CD4-positive, alpha-beta memory T cell (primary cell): ENCODE measurements around the gene CEP128. TPM values are rescaled to one million over a fixed set of nuclear protein-coding genes. Genes with fewer than 3 reads are reported as not detected.
"Not testable (repeated sequence)": the region's sequence is repeated elsewhere in the genome, so short reads cannot be mapped to it uniquely, and the experiment has no call there.

Experiments
- CTCF ChIA-PET: fragments of 350-600 bp; sonication (Branson Sonifier 250); formaldehyde crosslinking; loops from one replicate; lab custom pipeline; 2021; ENCODE audit warnings: inconsistent platforms; ENCODE audit not compliant: partially characterized antibody; lab: Charles Lee
- POLR2A ChIA-PET: fragments of 350-600 bp; sonication (Branson Sonifier 250); formaldehyde crosslinking; loops from one replicate; lab custom pipeline; 2021; ENCODE audit not compliant: partially characterized antibody; lab: Charles Lee
- DNase-seq, 5 donors: peaks; one replicate each; pipeline versions ENCODE4 v3.0.0 to v3.0.0-alpha.2; 2020 to 2022; ENCODE audit warnings: mixed read lengths in 1 of 5
- H3K27ac ChIP-seq: one replicate; pipeline ENCODE4 v1.7.0; 2013; ENCODE audit warnings: low read depth, low read length
- H3K27me3 ChIP-seq: 2 replicates; pipeline ENCODE4 v1.7.0; 2013; ENCODE audit warnings: mild to moderate bottlenecking, low read length, moderate library complexity; ENCODE audit not compliant: insufficient read depth
- H3K36me3 ChIP-seq: 2 replicates; pipeline ENCODE4 v1.7.0; 2013; ENCODE audit warnings: mild to moderate bottlenecking, low read length, moderate library complexity; ENCODE audit not compliant: insufficient read depth
- H3K4me1 ChIP-seq: 2 replicates; pipeline ENCODE4 v1.7.0; 2013; ENCODE audit warnings: mild to moderate bottlenecking, low read length, moderate library complexity; ENCODE audit not compliant: insufficient read depth
- H3K4me3 ChIP-seq, 2 donors: one replicate each; pipeline ENCODE4 v1.7.0; 2013; ENCODE audit warnings: low read length in 2 of 2, mild to moderate bottlenecking in 1 of 2
- H3K9me3 ChIP-seq, 2 donors: one replicate each; pipeline ENCODE4 v1.7.0; 2013; ENCODE audit warnings: low read length in 2 of 2, control low read depth in 1 of 2; ENCODE audit not compliant: control insufficient read depth in 1 of 2
- H3K27ac Mint-ChIP-seq, 7 donors: one replicate each; pipeline ENCODE4 v1.8.0; 2020 to 2021; ENCODE audit warnings: mixed read lengths in 7 of 7, mild to moderate bottlenecking in 6 of 7, inconsistent platforms in 3 of 7, moderate library complexity in 3 of 7
- H3K27me3 Mint-ChIP-seq, 2 donors: one replicate each; pipeline ENCODE4 v1.8.0; 2020 to 2021; ENCODE audit warnings: mixed read lengths in 2 of 2
- H3K36me3 Mint-ChIP-seq, 2 donors: one replicate each; pipeline ENCODE4 v1.8.0; 2020 to 2021; ENCODE audit warnings: mixed read lengths in 2 of 2, inconsistent platforms in 1 of 2, mild to moderate bottlenecking in 1 of 2
- H3K4me1 Mint-ChIP-seq, 4 donors: one replicate each; pipeline ENCODE4 v1.8.0; 2020 to 2021; ENCODE audit warnings: mixed read lengths in 4 of 4, mild to moderate bottlenecking in 1 of 4
- H3K4me3 Mint-ChIP-seq, 8 donors: one replicate each; pipeline ENCODE4 v1.8.0; 2020 to 2021; ENCODE audit warnings: mixed read lengths in 8 of 8, mild to moderate bottlenecking in 7 of 8, moderate library complexity in 6 of 8, inconsistent platforms in 3 of 8
- H3K9me3 Mint-ChIP-seq, 8 donors: one replicate each; pipeline ENCODE4 v1.8.0; 2020 to 2021; ENCODE audit warnings: mixed read lengths in 8 of 8, mild to moderate bottlenecking in 5 of 8, inconsistent platforms in 3 of 8, moderate library complexity in 1 of 8
- intact Hi-C: fragments of 100-400 bp; cut with micrococcal nuclease; formaldehyde crosslinking; loops from one replicate; pipeline ENCODE4 v1.15.1; 2023
- polyA plus RNA-seq, 2 donors: library from polyadenylated mRNA; unstranded; fragments of 300-500 nt; fragmentation: Illumina TruSeq; gene quantifications; one replicate each; pipeline ENCODE4 v1.2.3, GENCODE V29; 2021
- total RNA-seq, 2 experiments: library from RNA; stranded (reverse); gene quantifications; one replicate each; pipeline ENCODE4 v1.2.3, GENCODE V29; 2021

The CEP128 gene
- total and polyA plus RNA-seq, 4 experiments from 2014 or later, result 2.9 to 21.6 (median 14.7) TPM

- DNase-seq, H3K4me3 ChIP-seq, POLR2A ChIA-PET, H3K27ac Mint-ChIP-seq, H3K9me3 ChIP-seq, H3K9me3 Mint-ChIP-seq, intact Hi-C loops, H3K27me3 Mint-ChIP-seq, H3K4me3 Mint-ChIP-seq, H3K4me1 Mint-ChIP-seq, CTCF ChIA-PET, H3K36me3 ChIP-seq, H3K27me3 ChIP-seq, H3K4me1 ChIP-seq, H3K27ac ChIP-seq: not testable (repeated sequence)
- peaks cover 33 to 45% of the 10 kb centered on the region in 2 donors for H3K36me3 Mint-ChIP-seq
Measured at GRCh38 chr14:80912013-80912412, 29.5 kb downstream of the CEP128 start.

- Mint-ChIP-seq H3K27me3 (no peaks in the 10 kb centered on the region), H3K4me3 (no peak overlapping the region), H3K4me1 (peaks cover 0 to 4% (median 1%) of the 10 kb centered on the region in 4 donors), H3K9me3 (no peaks in the 10 kb centered on the region), H3K27ac (peak overlapping the region in 1 of 7 donors; percentile 14), H3K36me3 (peaks cover 25 to 36% of the 10 kb centered on the region in 2 donors)
- POLR2A ChIA-PET, result no interaction called here
- H3K4me1 ChIP-seq, result no peaks in the 10 kb centered on the region
- no peaks in the 10 kb centered on the region for H3K27me3 ChIP-seq
- H3K4me3 ChIP-seq, result no peak overlapping the region
- H3K36me3 ChIP-seq, result peaks cover 2% of the 10 kb centered on the region
- H3K27ac ChIP-seq, result no peak overlapping the region
- no peaks in the 10 kb centered on the region for H3K9me3 ChIP-seq
- CTCF ChIA-PET, result interaction anchor here (0.6 to 1.0 kb wide), 2 partner anchors 7 to 15 kb away, joined by 3 read pairs; no protein-coding TSS in a partner anchor
- intact Hi-C loops, result no loop called here
- no peak for DNase-seq
Measured at GRCh38 chr14:80906946-80907345, 34.6 kb downstream of the CEP128 start.

DNA sequence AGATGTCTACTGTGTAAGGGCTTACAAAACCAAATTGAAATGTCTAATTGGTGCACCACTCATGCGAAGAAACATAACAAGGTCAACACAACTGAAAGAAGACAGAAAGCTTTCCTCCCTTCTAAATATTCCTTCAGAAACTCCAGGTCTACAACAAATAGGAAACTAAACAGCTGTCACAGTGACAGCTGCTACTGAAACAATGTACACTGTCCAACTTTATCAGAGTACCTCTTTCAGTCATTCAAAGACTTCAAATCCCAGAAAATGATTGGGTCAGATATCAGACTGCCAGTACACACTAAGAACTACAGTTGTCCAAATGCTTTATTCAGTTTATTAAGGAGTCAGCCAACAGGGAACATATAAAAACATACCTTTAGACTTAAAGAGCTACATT, 35.2 kb downstream of the CEP128 start:
- Histone ChIP-seq H3K4me3 (no peak overlapping the region), H3K36me3 (peaks cover 2% of the 10 kb centered on the region), H3K27me3 (no peaks in the 10 kb centered on the region), H3K4me1 (no peaks in the 10 kb centered on the region), H3K27ac (no peak overlapping the region), H3K9me3 (no peaks in the 10 kb centered on the region)
- intact Hi-C loops, result no loop called here
- DNase-seq, result no peak
- peaks cover 29 to 39% of the 10 kb centered on the region in 2 donors for H3K36me3 Mint-ChIP-seq
- H3K4me3 Mint-ChIP-seq, result no peak overlapping the region
- ChIA-PET CTCF (no interaction called here), POLR2A (no interaction called here)
- no peaks in the 10 kb centered on the region for H3K27me3 Mint-ChIP-seq
- H3K27ac Mint-ChIP-seq, result no peak overlapping the region
- H3K9me3 Mint-ChIP-seq, result no peaks in the 10 kb centered on the region
- H3K4me1 Mint-ChIP-seq, result peaks cover 0 to 6% (median 3%) of the 10 kb centered on the region in 4 donors

DNA sequence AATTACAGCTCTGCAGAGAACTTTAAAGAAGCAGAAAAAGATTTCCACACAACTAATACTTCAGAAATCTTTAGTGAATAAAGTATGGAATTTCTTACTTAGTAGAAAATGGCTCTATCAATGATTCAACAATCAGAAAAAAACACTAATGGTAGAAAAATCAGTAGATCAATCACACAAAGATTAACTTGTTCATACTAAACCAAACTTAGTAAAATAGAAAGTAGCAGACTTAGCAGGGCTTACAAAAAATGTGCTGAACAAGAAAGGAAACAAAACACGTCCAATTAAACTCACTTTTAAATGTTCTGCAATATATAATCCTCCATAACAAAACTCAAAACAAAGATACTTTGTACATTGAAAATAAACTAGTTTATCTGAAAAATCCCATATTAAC, 38.9 kb downstream of the CEP128 start:
- H3K4me1 Mint-ChIP-seq, result peaks cover 0 to 6% (median 2%) of the 10 kb centered on the region in 4 donors
- CTCF ChIA-PET, result interaction anchor here (1.1 kb wide), 1 partner anchor 85 kb away, joined by 3 read pairs; no protein-coding TSS in a partner anchor
- Histone ChIP-seq H3K27ac (no peak overlapping the region), H3K9me3 (no peaks in the 10 kb centered on the region), H3K4me3 (no peak overlapping the region), H3K36me3 (peaks cover 2% of the 10 kb centered on the region), H3K4me1 (no peaks in the 10 kb centered on the region), H3K27me3 (no peaks in the 10 kb centered on the region)
- H3K27me3 Mint-ChIP-seq, result no peaks in the 10 kb centered on the region
- no peak overlapping the region for H3K27ac Mint-ChIP-seq
- peaks cover 32 to 52% of the 10 kb centered on the region in 2 donors for H3K36me3 Mint-ChIP-seq
- H3K4me3 Mint-ChIP-seq, result no peak overlapping the region
- intact Hi-C loops, result no loop called here
- H3K9me3 Mint-ChIP-seq, result peaks cover 0 to 2% (median 0%) of the 10 kb centered on the region in 8 donors
- POLR2A ChIA-PET, result no interaction called here
- DNase-seq, result no peak

GRCh38 chr14:80901822-80902221, 39.7 kb downstream of the CEP128 start:
- H3K4me3 Mint-ChIP-seq, result no peak overlapping the region
- no peak overlapping the region for H3K4me3 ChIP-seq
- H3K36me3 ChIP-seq, result peaks cover 2% of the 10 kb centered on the region
- H3K27me3 Mint-ChIP-seq, result no peaks in the 10 kb centered on the region
- H3K27ac ChIP-seq, result no peak overlapping the region
- peaks cover 0 to 6% (median 2%) of the 10 kb centered on the region in 4 donors for H3K4me1 Mint-ChIP-seq
- no peak overlapping the region for H3K27ac Mint-ChIP-seq
- no peaks in the 10 kb centered on the region for H3K27me3 ChIP-seq
- intact Hi-C loops, result no loop called here
- DNase-seq, result no peak
- H3K9me3 ChIP-seq, result no peaks in the 10 kb centered on the region
- H3K4me1 ChIP-seq, result no peaks in the 10 kb centered on the region
- H3K9me3 Mint-ChIP-seq, result peaks cover 0 to 2% (median 0%) of the 10 kb centered on the region in 8 donors
- CTCF ChIA-PET, result interaction anchor here (1.1 kb wide), 1 partner anchor 85 kb away, joined by 3 read pairs; no protein-coding TSS in a partner anchor
- H3K36me3 Mint-ChIP-seq, result peaks cover 37 to 58% of the 10 kb centered on the region in 2 donors
- POLR2A ChIA-PET, result no interaction called here

DNA sequence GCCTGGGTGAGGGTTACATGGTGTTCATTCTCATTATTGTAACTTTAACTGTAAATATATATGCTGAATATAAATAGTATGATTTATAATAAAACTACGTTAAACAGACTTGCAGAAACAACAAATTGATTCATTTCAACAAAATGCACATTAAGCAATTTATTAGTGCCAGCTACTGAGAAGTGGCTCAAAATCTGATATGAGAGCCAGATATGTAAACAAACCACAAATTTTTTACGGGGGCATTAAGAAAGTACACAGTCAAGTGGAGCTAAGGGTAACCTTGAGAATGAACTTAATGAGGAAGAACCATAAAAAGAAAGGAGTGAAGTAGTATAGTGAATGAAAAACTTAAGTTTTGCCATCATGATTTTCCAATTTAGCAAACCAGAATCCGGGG, 40.3 kb downstream of the CEP128 start:
- Histone ChIP-seq H3K36me3 (peaks cover 2% of the 10 kb centered on the region), H3K9me3 (no peaks in the 10 kb centered on the region), H3K4me3 (no peak overlapping the region), H3K4me1 (no peaks in the 10 kb centered on the region), H3K27ac (no peak overlapping the region), H3K27me3 (no peaks in the 10 kb centered on the region)
- no peaks in the 10 kb centered on the region for H3K27me3 Mint-ChIP-seq
- ChIA-PET POLR2A (no interaction called here), CTCF (no interaction called here)
- peaks cover 0 to 4% (median 2%) of the 10 kb centered on the region in 4 donors for H3K4me1 Mint-ChIP-seq
- intact Hi-C loops, result no loop called here
- DNase-seq, result no peak
- H3K27ac Mint-ChIP-seq, result no peak overlapping the region
- H3K4me3 Mint-ChIP-seq, result no peak overlapping the region
- peaks cover 0 to 2% (median 0%) of the 10 kb centered on the region in 8 donors for H3K9me3 Mint-ChIP-seq
- peaks cover 34 to 58% of the 10 kb centered on the region in 2 donors for H3K36me3 Mint-ChIP-seq

GRCh38 chr14:80872645-80873044, 68.9 kb downstream of the CEP128 start:
- H3K27ac Mint-ChIP-seq, result no peak overlapping the region
- ChIA-PET CTCF (interaction anchor here (1.0 kb wide), 1 partner anchor 34 kb away, joined by 3 read pairs; no protein-coding TSS in a partner anchor), POLR2A (no interaction called here)
- Histone ChIP-seq H3K4me1 (no peaks in the 10 kb centered on the region), H3K27ac (no peak overlapping the region), H3K36me3 (no peaks in the 10 kb centered on the region), H3K4me3 (no peak overlapping the region), H3K9me3 (peaks cover 0 to 13% of the 10 kb centered on the region in 2 donors), H3K27me3 (no peaks in the 10 kb centered on the region)
- no peaks in the 10 kb centered on the region for H3K27me3 Mint-ChIP-seq
- intact Hi-C loops, result no loop called here
- H3K4me1 Mint-ChIP-seq, result peaks cover 0 to 2% (median 0%) of the 10 kb centered on the region in 4 donors
- H3K4me3 Mint-ChIP-seq, result no peak overlapping the region
- no peak for DNase-seq
- peaks cover 2 to 37% (median 23%) of the 10 kb centered on the region in 8 donors for H3K9me3 Mint-ChIP-seq
- H3K36me3 Mint-ChIP-seq, result peaks cover 36 to 68% of the 10 kb centered on the region in 2 donors
